HCT116 (cell line): ENCODE results near the gene KDSR. TPM values are rescaled to one million over a fixed set of nuclear protein-coding genes. Genes with fewer than 3 reads are reported as not detected.

ENCODE experiments used
- ATAC-seq: fragments of 200-7000 bp; cut with Tn5 transposase; 2 replicates; pipeline ENCODE4 v1.9.1; 2020; ENCODE audit warnings: mild to moderate bottlenecking, moderate library complexity
- BruUV-seq: library from RNA; stranded (reverse); fragments of 400-500 nt; replicated peaks from 2 replicates; lab custom pipeline; 2021; lab: Mats Ljungman, UMichigan
- CTCF ChIA-PET: fragments of 300-600 bp; sonication (Branson Sonifier 250); formaldehyde crosslinking; loops from one replicate; lab custom pipeline; 2021; ENCODE audit warnings: antibody characterized with exemption; lab: Charles Lee
- POLR2A ChIA-PET: fragments of 300-600, 350-600 bp; sonication (Branson Sonifier 250); formaldehyde crosslinking; loops from one replicate; lab custom pipeline; 2021; ENCODE audit warnings: antibody characterized with exemption; lab: Charles Lee
- RAD21 ChIA-PET, 2 experiments: fragments of 300-600 bp; sonication (Branson Sonifier 250); formaldehyde crosslinking; loops; one replicate each; lab custom pipeline; 2023; ENCODE audit warnings: low total read pairs in 2 of 2; ENCODE audit not compliant: uncharacterized antibody in 2 of 2, unreplicated experiment in 2 of 2, low non-redundant PET in 1 of 2; lab: Charles Lee
- DNase-seq: peaks from one replicate; pipeline ENCODE4 v3.0.0-alpha.2; 2010; ENCODE audit warnings: low read depth, low spot score
- H2AFZ ChIP-seq: fragments of 200-600 bp; shearing (Covaris generic), sonication (generic); 2 replicates; pipeline ENCODE4 v1.6.1; 2017; ENCODE audit warnings: low read depth, mixed run types, mixed read lengths, antibody characterized with exemption, low read length; ENCODE audit not compliant: poor library complexity, severe bottlenecking
- H3K27ac ChIP-seq: 2 replicates; pipeline ENCODE4 v1.5.1; 2012; ENCODE audit warnings: low read depth, low read length
- H3K27me3 ChIP-seq: fragments of 200-600 bp; sonication (generic); 2 replicates; pipeline ENCODE4 v1.6.1; 2016; ENCODE audit warnings: mixed run types, low read length, mixed read lengths; ENCODE audit not compliant: insufficient read depth
- H3K36me3 ChIP-seq, 2 experiments: fragments of 200-500 bp in 1 of 2; fragments of 200-600 bp in 1 of 2; sonication (Bioruptor generic) in 1 of 2; sonication (generic) in 1 of 2; 2 replicates each; pipeline versions ENCODE4 v1.5.1 to v1.6.1; 2014 to 2016; ENCODE audit warnings: low read length in 2 of 2, inconsistent platforms in 1 of 2, mixed read lengths in 1 of 2, mixed run types in 1 of 2; ENCODE audit not compliant: insufficient read depth in 2 of 2, control insufficient read depth in 1 of 2
- H3K4me1 ChIP-seq, 2 experiments: fragments of 200-600 bp in 1 of 2; sonication (generic) in 1 of 2; 2 replicates each; pipeline versions ENCODE4 v1.5.1 to v1.6.1; 2012 to 2017; ENCODE audit warnings: low read length in 2 of 2, inconsistent platforms in 1 of 2, mild to moderate bottlenecking in 1 of 2, mixed read lengths in 1 of 2, mixed run types in 1 of 2, moderate library complexity in 1 of 2; ENCODE audit not compliant: insufficient read depth in 2 of 2, control insufficient read depth in 1 of 2
- H3K4me2 ChIP-seq: fragments of 200-600 bp; sonication (generic); 2 replicates; pipeline ENCODE4 v1.6.1; 2017; ENCODE audit warnings: mixed run types, low read length, mixed read lengths
- H3K4me3 ChIP-seq, 2 experiments: fragments of 200-600 bp in 1 of 2; sonication (generic) in 1 of 2; replicated peaks in 1 of 2; 2 replicates each; pipeline ENCODE4 v1.5.1; 2011 to 2016; ENCODE audit warnings: low read length in 2 of 2, control low read depth in 1 of 2, low read depth in 1 of 2, mild to moderate bottlenecking in 1 of 2, mixed read lengths in 1 of 2, mixed run types in 1 of 2
- H3K79me2 ChIP-seq: fragments of 200-600 bp; sonication (generic); 2 replicates; pipeline ENCODE4 v1.6.1; 2017; ENCODE audit warnings: mild to moderate bottlenecking, mixed run types, low read length, moderate library complexity, mixed read lengths; ENCODE audit not compliant: insufficient read depth
- H3K9ac ChIP-seq: fragments of 200-600 bp; sonication (generic); 2 replicates; pipeline ENCODE4 v1.6.1; 2016; ENCODE audit warnings: low read length, mixed read lengths
- H3K9me2 ChIP-seq: fragments of 200-600 bp; sonication (generic), shearing (Covaris generic); 2 replicates; pipeline ENCODE4 v1.6.1; 2017; ENCODE audit warnings: mixed run types, mild to moderate bottlenecking, moderate library complexity; ENCODE audit not compliant: insufficient read depth
- H3K9me3 ChIP-seq, 2 experiments: fragments of 200-500 bp in 1 of 2; fragments of 200-600 bp in 1 of 2; sonication (Bioruptor generic) in 1 of 2; sonication (generic) in 1 of 2; 2 replicates each; pipeline ENCODE4 v1.6.1; 2014 to 2017; ENCODE audit warnings: low read length in 2 of 2, mixed read lengths in 2 of 2, inconsistent platforms in 1 of 2, low read depth in 1 of 2, mild to moderate bottlenecking in 1 of 2, mixed run types in 1 of 2, moderate library complexity in 1 of 2; ENCODE audit not compliant: control insufficient read depth in 1 of 2, insufficient read depth in 1 of 2
- H4K20me1 ChIP-seq: fragments of 200-600 bp; sonication (generic), shearing (Covaris generic); 2 replicates; pipeline ENCODE4 v1.6.1; 2017; ENCODE audit warnings: mixed run types, mild to moderate bottlenecking, moderate library complexity; ENCODE audit not compliant: insufficient read depth
- ATF3 ChIP-seq: IDR thresholded peaks from 2 replicates; pipeline ENCODE4 v1.6.1; 2012
- JUND ChIP-seq: IDR thresholded peaks from 2 replicates; pipeline ENCODE4 v1.6.1; 2012
- SRF ChIP-seq: IDR thresholded peaks from 2 replicates; pipeline ENCODE4 v1.6.1; 2012; ENCODE audit warnings: low read depth
- YY1 ChIP-seq: IDR thresholded peaks from 2 replicates; pipeline ENCODE4 v1.6.1; 2011; ENCODE audit warnings: low read length, low read depth, moderate library complexity, mild to moderate bottlenecking; ENCODE audit not compliant: insufficient replicate concordance; ENCODE audit errors: extremely low read depth
- ZBTB33 ChIP-seq: IDR thresholded peaks from 2 replicates; pipeline ENCODE4 v1.6.1; 2011; ENCODE audit warnings: mild to moderate bottlenecking, low read length, moderate library complexity; ENCODE audit not compliant: insufficient replicate concordance; ENCODE audit errors: extremely low read depth
- intact Hi-C: fragments of 100-400 bp; cut with micrococcal nuclease; formaldehyde crosslinking; loops from 2 replicates; pipeline ENCODE4 v1.10.0; 2022
- total RNA-seq: library from RNA; stranded (reverse); gene quantifications from one replicate; pipeline ENCODE4 v1.2.1, GENCODE V29; 2021; ENCODE audit not compliant: unreplicated experiment

KDSR gene
- total RNA-seq, 1 experiment from 2014 or later = 68.6 TPM

- Histone ChIP-seq H3K36me3 (no peaks in the 10 kb centered on the region), H3K4me3 (no peak overlapping the region), H2AFZ (no peak overlapping the region), H3K27me3 (no peaks in the 10 kb centered on the region), H4K20me1 (no peaks in the 10 kb centered on the region), H3K4me1 (no peaks in the 10 kb centered on the region), H3K9ac (no peak overlapping the region), H3K9me3 (no peaks in the 10 kb centered on the region), H3K4me2 (no peak overlapping the region), H3K79me2 (no peaks in the 10 kb centered on the region), H3K9me2 (no peaks in the 10 kb centered on the region), H3K27ac (no peak overlapping the region)
- no peak for TF ChIP-seq ZBTB33
- no peak for TF ChIP-seq ATF3
- TF ChIP-seq JUND = no peak
- TF ChIP-seq YY1 = no peak
- TF ChIP-seq SRF = no peak
- RAD21 ChIA-PET = no interaction called here
- no TSS peak for BruUV-seq
- CTCF ChIA-PET = interaction anchor here (1.2 kb wide), 1 partner anchor 12 kb away, joined by 3 read pairs; the partner anchor contains the start of gene BCL2
- DNase-seq = no peak
- POLR2A ChIA-PET = no interaction called here
- intact Hi-C loops = no loop called here
- ATAC-seq = no peak
Observed at GRCh38 chr18:63307551-63308200, 59.3 kb downstream of the KDSR start.
